Fibroblast of pulmonary artery (primary cell): ENCODE measurements around the gene LMAN2.
A peak's percentile ranks its signal among the peaks of the same experiment; 100 is the strongest.

Experiments used
- DNase-seq: peaks from one replicate; pipeline ENCODE4 v3.0.0-alpha.2; 2010; ENCODE audit warnings: low read depth
- H3K4me3 ChIP-seq: replicated peaks from 2 replicates; pipeline ENCODE4 v1.5.1; 2011; ENCODE audit warnings: low read depth, mild to moderate bottlenecking, control low read depth, low read length, moderate library complexity
- CTCF ChIP-seq: IDR thresholded peaks from 2 replicates; pipeline ENCODE4 v1.5.1; 2011; ENCODE audit warnings: mild to moderate bottlenecking, control low read depth, low read length, inconsistent platforms; ENCODE audit errors: missing control alignments

LMAN2 gene

DNA sequence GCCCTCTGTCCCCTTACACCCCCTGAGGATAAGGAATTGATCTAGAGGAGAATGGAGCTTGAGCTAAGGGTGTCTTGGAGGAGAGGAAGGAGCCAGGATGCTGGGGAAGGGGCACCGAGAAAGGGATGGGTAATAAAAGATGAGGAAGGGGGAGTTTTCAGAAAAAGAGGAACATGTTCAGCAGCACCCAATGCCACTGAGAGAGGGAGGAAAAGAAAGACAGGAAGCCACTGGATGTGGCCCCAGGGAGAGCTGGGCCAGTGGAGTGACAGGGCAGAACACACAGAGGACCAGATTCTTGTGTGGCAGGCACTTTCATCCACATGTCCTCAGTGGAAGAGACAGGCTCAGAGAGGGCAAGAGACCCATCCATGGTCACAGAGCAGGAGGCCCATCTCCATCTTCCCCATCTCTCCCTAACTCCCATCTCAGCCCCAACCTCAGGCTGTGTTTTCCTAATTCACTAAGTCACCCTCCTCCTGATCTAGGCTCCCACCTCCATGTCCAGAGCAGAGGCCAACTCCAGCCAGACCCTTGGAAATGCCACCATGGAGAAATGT is 41.8 kb upstream of the LMAN2 start:
- no peak overlapping the region for H3K4me3 ChIP-seq
- TF ChIP-seq CTCF = no peak
- DNase-seq = no peak

DNA sequence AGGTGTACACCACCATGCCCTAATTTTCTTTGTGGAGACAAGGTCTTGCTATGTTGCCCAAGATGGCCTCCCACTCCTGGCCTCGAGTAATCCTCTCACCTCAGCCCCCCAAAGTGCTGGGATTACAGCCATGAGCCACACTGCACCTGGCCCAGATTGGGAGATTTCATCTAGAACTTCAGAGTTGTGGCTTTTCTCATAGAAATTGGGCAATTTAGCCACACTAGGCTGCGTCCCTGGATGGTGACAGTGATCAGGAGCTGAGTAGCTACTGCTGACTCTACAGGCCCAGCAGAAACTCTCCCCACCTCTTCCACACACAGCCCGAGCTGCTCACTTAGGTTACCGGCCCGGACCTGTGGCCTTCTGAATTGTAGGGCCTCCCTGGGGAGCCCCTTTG is 41.3 kb upstream of the LMAN2 start:
- no peak for DNase-seq
- H3K4me3 ChIP-seq = no peak overlapping the region
- TF ChIP-seq CTCF = no peak

- H3K4me3 ChIP-seq = no peak overlapping the region
- TF ChIP-seq CTCF = peak; percentile 93
- peak; percentile 86 for DNase-seq
Observed at GRCh38 chr5:177390363-177391300, 39.2 kb upstream of the LMAN2 start.

GRCh38 chr5:177389241-177390169 is 38.0 kb upstream of the LMAN2 start:
- TF ChIP-seq CTCF = no peak
- peak; percentile 63 for DNase-seq
- no peak overlapping the region for H3K4me3 ChIP-seq

- no peak overlapping the region for H3K4me3 ChIP-seq
- no peak for DNase-seq
- no peak for TF ChIP-seq CTCF
Observed at GRCh38 chr5:177388521-177389052, 37.1 kb upstream of the LMAN2 start.

DNA sequence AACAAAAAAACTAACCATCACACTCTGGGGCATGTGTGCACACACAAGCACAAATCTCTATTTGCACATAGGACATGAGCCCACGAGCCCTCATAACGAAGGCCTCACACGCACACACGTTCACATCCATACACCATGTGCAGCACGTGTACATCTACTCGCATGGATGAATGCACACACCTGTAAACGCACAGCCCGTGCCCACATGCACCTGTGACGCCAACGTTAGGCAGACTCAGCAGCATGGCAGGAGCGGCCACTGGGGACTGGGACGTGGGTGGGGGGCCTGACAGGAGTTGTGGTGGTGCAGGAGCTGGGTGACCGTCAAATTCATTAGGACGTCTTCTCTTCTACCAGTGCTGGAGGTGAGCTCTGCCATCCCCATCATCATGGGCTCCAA is 35.9 kb upstream of the LMAN2 start:
- DNase-seq = no peak
- no peak for TF ChIP-seq CTCF
- no peak overlapping the region for H3K4me3 ChIP-seq
